A549 (cell line): ENCODE results near the gene ABHD5. TPM values are rescaled to one million over a fixed set of nuclear protein-coding genes. Genes with fewer than 3 reads are reported as not detected.

Source experiments
- ATAC-seq, 2 experiments: fragments of 200-7000 bp in 1 of 2; fragments of >200 bp in 1 of 2; cut with Nextera tagmentation in 1 of 2; cut with Tn5 transposase in 1 of 2; 3 replicates each; pipeline versions ENCODE4 v1.8.0 to v1.9.1; 2018 to 2020; ENCODE audit warnings: mild to moderate bottlenecking in 1 of 2, moderate library complexity in 1 of 2
- CTCF ChIA-PET: fragments of 300-600 bp; sonication (Branson Sonifier 250); formaldehyde crosslinking; extraction: SDS; loops from one replicate; lab custom pipeline; 2021; ENCODE audit warnings: antibody characterized with exemption, inconsistent platforms; lab: Yijun Ruan, JAX
- POLR2A ChIA-PET: fragments of 350-600 bp; formaldehyde crosslinking; extraction: SDS; loops from one replicate; lab custom pipeline; 2021; ENCODE audit warnings: antibody characterized with exemption, inconsistent platforms; lab: Yijun Ruan, JAX
- DNase-seq, 2 experiments: peaks; one replicate each; pipeline versions ENCODE4 v3.0.0 to v3.0.0-alpha.2; 2011 to 2016; ENCODE audit warnings: low read depth in 1 of 2, low spot score in 1 of 2
- FAIRE-seq: peaks from 2 replicates; lab custom pipeline; 2011; peaks lifted over from hg19 to GRCh38; lab: Jason Lieb, UNC
- H3K27ac ChIP-seq, 2 experiments: fragments of >200 bp; sonication (Bioruptor Twin); formaldehyde crosslinking; 3 replicates each; pipeline ENCODE4 v1.5.1; 2016 to 2017
- H3K4me1 ChIP-seq: fragments of >200 bp; sonication (Bioruptor Twin); formaldehyde crosslinking; 3 replicates; pipeline ENCODE4 v1.6.1; 2016
- H3K4me2 ChIP-seq: fragments of >200 bp; sonication (Bioruptor Twin); formaldehyde crosslinking; 3 replicates; pipeline ENCODE4 v1.6.1; 2016
- H3K4me3 ChIP-seq: fragments of >200 bp; sonication (Bioruptor Twin); formaldehyde crosslinking; 3 replicates; pipeline ENCODE4 v1.5.1; 2016
- H3K9me3 ChIP-seq: fragments of >200 bp; sonication (Bioruptor Twin); formaldehyde crosslinking; 3 replicates; pipeline ENCODE4 v1.6.1; 2016
- BHLHE40 ChIP-seq: IDR thresholded peaks from 2 replicates; pipeline ENCODE4 v1.6.1; 2012; ENCODE audit warnings: low read depth, low read length, inconsistent platforms
- CEBPB ChIP-seq, 2 experiments: fragments of >200 bp in 1 of 2; sonication (Bioruptor Twin) in 1 of 2; formaldehyde crosslinking in 1 of 2; IDR thresholded peaks; 2 replicates each; pipeline ENCODE4 v1.6.1; 2012 to 2016
- CHD4 ChIP-seq: fragments of 200-600 bp; sonication (generic); IDR thresholded peaks from 2 replicates; pipeline ENCODE4 v1.6.1; 2016; ENCODE audit warnings: antibody characterized with exemption, mild to moderate bottlenecking, borderline replicate concordance
- CTCF ChIP-seq: fragments of >200 bp; sonication (Bioruptor Twin); formaldehyde crosslinking; IDR thresholded peaks from 3 replicates; pipeline ENCODE4 v1.5.1; 2016
- EHMT2 ChIP-seq: fragments of 200-600 bp; sonication (generic); IDR thresholded peaks from 2 replicates; pipeline ENCODE4 v1.6.1; 2016; ENCODE audit warnings: antibody characterized with exemption, low read depth, mild to moderate bottlenecking, moderate library complexity
- FOSB ChIP-seq: fragments of 250-450 bp; sonication (Bioruptor Pico); IDR thresholded peaks from 2 replicates; pipeline ENCODE4 v1.5.0; 2020; ENCODE audit warnings: mild to moderate bottlenecking, moderate library complexity
- FOSL2 ChIP-seq, 2 experiments: fragments of 450-650 bp in 1 of 2; fragments of >200 bp in 1 of 2; sonication (Bioruptor Twin) in 1 of 2; formaldehyde crosslinking; IDR thresholded peaks; 2 replicates each; pipeline versions ENCODE4 v1.5.0 to v1.6.1; 2016 to 2020; ENCODE audit warnings: mild to moderate bottlenecking in 1 of 2, moderate library complexity in 1 of 2
- GATA3 ChIP-seq: IDR thresholded peaks from 2 replicates; pipeline ENCODE4 v1.6.1; 2012; ENCODE audit warnings: borderline replicate concordance
- HDAC2 ChIP-seq: fragments of 200-600 bp; sonication (generic); IDR thresholded peaks from 2 replicates; pipeline ENCODE4 v1.6.1; 2016
- HEYL ChIP-seq: fragments of 250-450 bp; sonication (Bioruptor Pico); IDR thresholded peaks from 2 replicates; pipeline ENCODE4 v1.8.0; 2021; ENCODE audit warnings: mild to moderate bottlenecking, moderate library complexity
- HOXB13 ChIP-seq: fragments of 250-450 bp; sonication (Bioruptor Pico); IDR thresholded peaks from 2 replicates; pipeline ENCODE4 v1.5.0; 2020; ENCODE audit warnings: low read depth, mild to moderate bottlenecking, moderate library complexity
- JUN ChIP-seq, 2 experiments: fragments of >200 bp; sonication (Bioruptor Twin); formaldehyde crosslinking; IDR thresholded peaks; 2 replicates in 1 of 2; 3 replicates in 1 of 2; pipeline ENCODE4 v1.6.1; 2016 to 2017
- KDM5A ChIP-seq: fragments of 200-600 bp; sonication (generic); IDR thresholded peaks from 2 replicates; pipeline ENCODE4 v1.6.1; 2016; ENCODE audit warnings: antibody characterized with exemption, mild to moderate bottlenecking
- MAZ ChIP-seq: fragments of 150-350 bp; IDR thresholded peaks from 2 replicates; pipeline ENCODE4 v1.6.1; 2014; ENCODE audit warnings: antibody characterized with exemption, low read depth, low read length, borderline replicate concordance
- NFE2L2 ChIP-seq: fragments of 150-350 bp; conservative IDR thresholded peaks from 2 replicates; pipeline ENCODE4 v1.6.1; 2014; ENCODE audit warnings: low read length
- NPAS2 ChIP-seq: fragments of 250-450 bp; sonication (Bioruptor Pico); IDR thresholded peaks from 2 replicates; pipeline ENCODE4 v1.8.0; 2022; ENCODE audit warnings: mild to moderate bottlenecking, moderate library complexity, borderline replicate concordance
- NR3C1 ChIP-seq: fragments of >200 bp; sonication (Bioruptor Twin); formaldehyde crosslinking; IDR thresholded peaks from 3 replicates; pipeline ENCODE4 v1.6.1; 2017
- PBX3 ChIP-seq: IDR thresholded peaks from 2 replicates; pipeline ENCODE4 v1.6.1; 2012
- PHF8 ChIP-seq: fragments of 200-600 bp; sonication (generic); IDR thresholded peaks from 2 replicates; pipeline ENCODE4 v1.6.1; 2016; ENCODE audit warnings: low read depth, mild to moderate bottlenecking, antibody characterized with exemption, moderate library complexity, borderline replicate concordance
- POLR2AphosphoS2 ChIP-seq: conservative IDR thresholded peaks from 2 replicates; pipeline ENCODE4 v1.6.1; 2012; ENCODE audit warnings: low read length, improper control_type of control experiment, inconsistent platforms
- RARB ChIP-seq: fragments of 250-450 bp; sonication (Bioruptor Pico); IDR thresholded peaks from 2 replicates; pipeline ENCODE4 v1.8.0; 2021; ENCODE audit warnings: mild to moderate bottlenecking, moderate library complexity
- RCOR1 ChIP-seq: fragments of 150-350 bp; IDR thresholded peaks from 2 replicates; pipeline ENCODE4 v1.6.1; 2014; ENCODE audit warnings: antibody characterized with exemption, low read length, low read depth
- RFX5 ChIP-seq: fragments of 450-650 bp; IDR thresholded peaks from 2 replicates; pipeline ENCODE4 v1.7.1; 2014; ENCODE audit warnings: antibody characterized with exemption, mild to moderate bottlenecking, moderate library complexity
- SMC3 ChIP-seq: fragments of >200 bp; sonication (Bioruptor Twin); formaldehyde crosslinking; IDR thresholded peaks from 3 replicates; pipeline ENCODE4 v1.6.1; 2018; ENCODE audit warnings: inconsistent platforms
- USF2 ChIP-seq: fragments of 450-650 bp; IDR thresholded peaks from 2 replicates; pipeline ENCODE4 v1.6.1; 2014; ENCODE audit warnings: antibody characterized with exemption
- ZFP36 ChIP-seq: fragments of 450-650 bp; IDR thresholded peaks from 2 replicates; pipeline ENCODE4 v1.6.1; 2014; ENCODE audit warnings: borderline replicate concordance; ENCODE audit not compliant: partially characterized antibody
- WGBS: methylation state at CpG from one replicate; pipeline ENCODE4 v1.1.6; 2017; ENCODE audit errors: missing lambda C conversion rate; 5-methylcytosine and 5-hydroxymethylcytosine counted together
- polyA plus RNA-seq, 4 experiments: library from polyadenylated mRNA; depleted of rRNA in 3 of 4; stranded (reverse); fragments of >200 nt; fragmentation: RNase III in 1 of 4; extraction: RNeasy Plus Mini Kit Qiagen cat#74134 plus additional on column Dnase treatment in 1 of 4; gene quantifications; 2 replicates in 3 of 4; 3 replicates in 1 of 4; pipeline ENCODE4 v1.2.3, GENCODE V29; 2011 to 2017

ABHD5 gene
- polyA plus RNA-seq, 2 of the 4 experiments (the other 2 are of a cell fraction), result 16.6 to 17.8 TPM

- ATAC-seq (peak; percentile 73 to 75; a peak in 5 of 6 replicates), FAIRE-seq (no peak), DNase-seq (peak in 1 of 2 experiments; percentile 41)
- no peak overlapping the region for H3K4me3 ChIP-seq
- H3K27ac ChIP-seq, result peak overlapping the region; percentile 59 to 61; a peak in 4 of 6 replicates
- TF ChIP-seq SMC3 (no peak), USF2 (peak; percentile 18; the same call in 1 of the 2 replicates)
- 77% methylated on average over 3 of the region's 5 CpGs for WGBS
- H3K4me1 ChIP-seq, result peaks cover 12% of the 10 kb centered on the region
- H3K4me2 ChIP-seq, result peak overlapping the region; percentile 33; the same call in 2 of the 3 replicates
- ChIA-PET POLR2A (no interaction called here), CTCF (interaction anchor here (0.9 to 1.2 kb wide), 2 partner anchors 12 to 450 kb away, joined by 3 read pairs; no protein-coding TSS in a partner anchor)
- no peaks in the 10 kb centered on the region for H3K9me3 ChIP-seq
Observed at GRCh38 chr3:43748179-43748578, 57.4 kb downstream of the ABHD5 start.

- no peak; a peak in 1 of 6 replicates for ATAC-seq
- FAIRE-seq, result no peak
- TF ChIP-seq NPAS2 (CRISPR knock-in tag) (no peak), HEYL (CRISPR knock-in tag) (no peak), HDAC2 (no peak), CEBPB (IDR thresholded peaks at IDR 0.05) (no peak), POLR2AphosphoS2 (no peak)
- ChIA-PET POLR2A (no interaction called here), CTCF (no interaction called here)
- H3K4me3 ChIP-seq, result no peak overlapping the region
- DNase-seq, result no peak
- whole genome bisulfite sequencing, result 96% methylated on average over 5 of the region's 5 CpGs
- H3K4me2 ChIP-seq, result peak overlapping the region; percentile 33; the same call in 2 of the 3 replicates
- no peaks in the 10 kb centered on the region for H3K9me3 ChIP-seq
- H3K4me1 ChIP-seq, result peaks cover 15% of the 10 kb centered on the region
- peak overlapping the region; percentile 59 to 61; a peak in 4 of 6 replicates for H3K27ac ChIP-seq
Observed at GRCh38 chr3:43748645-43749044, 57.9 kb downstream of the ABHD5 start.

GRCh38 chr3:43752905-43753304 lies 62.2 kb downstream of the ABHD5 start:
- WGBS, result 93% methylated on average over 3 of the region's 3 CpGs
- H3K9me3 ChIP-seq, result no peaks in the 10 kb centered on the region
- ChIA-PET CTCF (interaction anchor here (0.7 to 3.3 kb wide), 3 partner anchors 10 to 323 kb away, joined by 3 to 14 read pairs (median 3); no protein-coding TSS in a partner anchor), POLR2A (no interaction called here)
- H3K4me3 ChIP-seq, result no peak overlapping the region
- ATAC-seq, result no peak
- H3K27ac ChIP-seq, result peak overlapping the region in 1 of 2 experiments; percentile 35; a peak in 1 of 6 replicates
- peaks cover 20% of the 10 kb centered on the region for H3K4me1 ChIP-seq
- TF ChIP-seq KDM5A (no peak), JUN (IDR thresholded peaks at IDR 0.05) (no peak), MAZ (no peak), NPAS2 (CRISPR knock-in tag) (no peak), BHLHE40 (no peak), NFE2L2 (no peak), CTCF (no peak)
- TF ChIP-seq, all 56 proteins: peak for 0
- H3K4me2 ChIP-seq, result no peak overlapping the region
- DNase-seq (no peak), FAIRE-seq (no peak)

GRCh38 chr3:43753741-43754715 lies 63.3 kb downstream of the ABHD5 start:
- no peak overlapping the region for H3K4me3 ChIP-seq
- ChIA-PET CTCF (interaction anchor here (0.6 to 3.3 kb wide), 3 partner anchors 15 to 141 kb away, joined by 3 to 14 read pairs (median 3); no protein-coding TSS in a partner anchor), POLR2A (no interaction called here)
- no peak for FAIRE-seq
- peak overlapping the region; percentile 32; the same call in 2 of the 3 replicates for H3K4me2 ChIP-seq
- no peaks in the 10 kb centered on the region for H3K9me3 ChIP-seq
- 32% methylated on average over 5 of the region's 5 CpGs for WGBS
- H3K4me1 ChIP-seq, result peaks cover 18% of the 10 kb centered on the region
- ATAC-seq, result peak in 1 of 2 experiments; percentile 34; a peak in 2 of 6 replicates
- DNase-seq, result no peak
- H3K27ac ChIP-seq, result peak overlapping the region; percentile 35 to 38; a peak in 2 of 6 replicates
- no peak for TF ChIP-seq PBX3
- TF ChIP-seq ZFP36, result no peak
- no peak for TF ChIP-seq RFX5
- no peak for TF ChIP-seq GATA3
- no peak for TF ChIP-seq NR3C1
- no peak for TF ChIP-seq CHD4
- TF ChIP-seq HOXB13 (CRISPR knock-in tag), result no peak
- TF ChIP-seq RCOR1, result no peak
- TF ChIP-seq PHF8, result no peak
- TF ChIP-seq FOSB (CRISPR knock-in tag), result no peak
- no peak for TF ChIP-seq RARB
- no peak for TF ChIP-seq FOSL2 (IDR thresholded peaks at IDR 0.05)
- no peak for TF ChIP-seq FOSL2 (CRISPR knock-in tag; IDR thresholded peaks at IDR 0.05)
- no peak for TF ChIP-seq EHMT2
